Bronchial epithelial cell (primary cell): Measurements from ENCODE around the gene CD24. TPM values are rescaled to one million over a fixed set of nuclear protein-coding genes. Genes with fewer than 3 reads are reported as not detected.

ENCODE experiments used
- DNase-seq: peaks from one replicate; pipeline ENCODE4 v3.0.0-alpha.2; 2010; ENCODE audit warnings: low read depth
- FAIRE-seq: peaks from 2 replicates; lab custom pipeline; 2011; peaks lifted over from hg19 to GRCh38; lab: Jason Lieb, UNC
- H3K27me3 ChIP-seq: 2 replicates; pipeline ENCODE4 v1.5.1; 2011; ENCODE audit warnings: low read length; ENCODE audit not compliant: control insufficient read depth, insufficient read depth
- H3K36me3 ChIP-seq: 2 replicates; pipeline ENCODE4 v1.5.1; 2011; ENCODE audit warnings: low read length; ENCODE audit not compliant: control insufficient read depth, insufficient read depth
- H3K4me3 ChIP-seq: 2 replicates; pipeline ENCODE4 v1.5.1; 2011; ENCODE audit warnings: mild to moderate bottlenecking, low read depth, low read length, control low read depth
- total RNA-seq: library from RNA; depleted of rRNA; stranded (reverse); fragments of >200 nt; gene quantifications from 2 replicates; pipeline ENCODE4 v1.2.1, GENCODE V29; 2014
- TF ChIP-seq, protein P1 (sequence below): IDR thresholded peaks from 2 replicates; pipeline ENCODE4 v1.5.1; 2011; ENCODE audit warnings: mild to moderate bottlenecking, moderate library complexity, low read length, control low read depth, inconsistent platforms; ENCODE audit not compliant: insufficient read depth, severe bottlenecking

Gene CD24
- total RNA-seq, 1 donor from 2014 or later, result 911 TPM

DNA sequence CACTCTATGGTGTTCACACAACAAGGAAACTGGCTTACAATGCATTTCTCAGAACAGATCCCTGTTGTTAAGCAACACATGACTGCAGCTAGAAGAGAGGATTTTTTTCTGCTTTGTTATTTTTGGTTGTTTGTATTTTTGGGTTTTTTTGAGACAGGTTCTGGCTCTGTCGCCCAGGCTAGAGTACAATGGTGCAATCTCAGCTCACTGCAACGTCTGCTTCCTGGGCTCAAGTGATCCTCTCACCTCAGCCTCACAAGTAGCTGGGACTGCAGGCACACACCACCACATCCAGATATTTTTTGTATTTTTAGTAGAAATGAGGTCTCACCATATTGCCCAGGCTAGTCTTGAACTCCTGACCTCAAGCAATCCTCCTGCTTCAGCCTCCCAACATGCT, 12.7 kb downstream of the CD24 start:
- no peaks in the 10 kb centered on the region for H3K27me3 ChIP-seq
- no peak overlapping the region for H3K4me3 ChIP-seq
- FAIRE-seq (no peak), DNase-seq (no peak)
- no peaks in the 10 kb centered on the region for H3K36me3 ChIP-seq
- TF ChIP-seq, protein P1, sequence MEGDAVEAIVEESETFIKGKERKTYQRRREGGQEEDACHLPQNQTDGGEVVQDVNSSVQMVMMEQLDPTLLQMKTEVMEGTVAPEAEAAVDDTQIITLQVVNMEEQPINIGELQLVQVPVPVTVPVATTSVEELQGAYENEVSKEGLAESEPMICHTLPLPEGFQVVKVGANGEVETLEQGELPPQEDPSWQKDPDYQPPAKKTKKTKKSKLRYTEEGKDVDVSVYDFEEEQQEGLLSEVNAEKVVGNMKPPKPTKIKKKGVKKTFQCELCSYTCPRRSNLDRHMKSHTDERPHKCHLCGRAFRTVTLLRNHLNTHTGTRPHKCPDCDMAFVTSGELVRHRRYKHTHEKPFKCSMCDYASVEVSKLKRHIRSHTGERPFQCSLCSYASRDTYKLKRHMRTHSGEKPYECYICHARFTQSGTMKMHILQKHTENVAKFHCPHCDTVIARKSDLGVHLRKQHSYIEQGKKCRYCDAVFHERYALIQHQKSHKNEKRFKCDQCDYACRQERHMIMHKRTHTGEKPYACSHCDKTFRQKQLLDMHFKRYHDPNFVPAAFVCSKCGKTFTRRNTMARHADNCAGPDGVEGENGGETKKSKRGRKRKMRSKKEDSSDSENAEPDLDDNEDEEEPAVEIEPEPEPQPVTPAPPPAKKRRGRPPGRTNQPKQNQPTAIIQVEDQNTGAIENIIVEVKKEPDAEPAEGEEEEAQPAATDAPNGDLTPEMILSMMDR, result no peak

DNA sequence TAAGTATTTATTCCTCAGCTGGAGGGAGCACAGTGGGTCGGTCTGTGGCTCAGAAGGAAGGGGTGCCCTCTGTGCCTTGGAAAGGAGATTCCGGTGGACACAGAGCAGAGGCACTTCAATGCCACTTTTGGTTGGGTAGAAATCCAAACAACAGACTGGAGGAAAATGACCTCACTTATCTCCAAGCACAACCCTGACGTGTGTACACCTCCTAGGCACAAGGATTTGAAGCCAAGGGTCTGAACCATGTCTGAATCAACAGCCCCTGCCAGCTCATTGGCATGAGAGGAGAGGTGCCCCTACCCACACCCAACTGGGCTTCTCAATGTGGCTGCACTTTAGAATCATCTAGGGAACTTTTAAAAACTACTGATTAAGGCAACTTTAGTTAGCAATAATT, 13.4 kb downstream of the CD24 start:
- Histone ChIP-seq H3K36me3 (no peaks in the 10 kb centered on the region), H3K27me3 (no peaks in the 10 kb centered on the region), H3K4me3 (no peak overlapping the region)
- no peak for FAIRE-seq
- no peak for DNase-seq
- TF ChIP-seq, protein P1, result no peak

DNA sequence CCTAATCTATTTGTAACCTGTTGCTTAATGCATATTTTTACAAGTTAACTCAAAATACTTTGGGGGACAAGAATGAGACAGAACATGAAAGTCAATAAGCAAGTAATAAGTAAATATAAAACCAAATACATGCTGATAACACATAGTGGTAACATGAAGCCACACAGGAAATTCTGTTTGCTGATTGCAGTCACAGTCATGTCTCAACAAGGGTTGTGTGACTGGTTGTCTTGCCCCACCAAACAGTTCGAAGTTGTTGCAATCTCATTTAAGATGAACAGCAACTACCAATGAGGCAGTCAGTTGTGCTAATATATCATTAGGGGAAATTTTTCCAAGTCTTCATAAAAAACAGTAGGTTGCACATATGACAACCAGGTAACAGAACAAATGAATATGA, 14.5 kb downstream of the CD24 start:
- Histone ChIP-seq H3K4me3 (no peak overlapping the region), H3K36me3 (no peaks in the 10 kb centered on the region), H3K27me3 (no peaks in the 10 kb centered on the region)
- FAIRE-seq (no peak), DNase-seq (peak; percentile 98)
- TF ChIP-seq, protein P1, result no peak

DNA sequence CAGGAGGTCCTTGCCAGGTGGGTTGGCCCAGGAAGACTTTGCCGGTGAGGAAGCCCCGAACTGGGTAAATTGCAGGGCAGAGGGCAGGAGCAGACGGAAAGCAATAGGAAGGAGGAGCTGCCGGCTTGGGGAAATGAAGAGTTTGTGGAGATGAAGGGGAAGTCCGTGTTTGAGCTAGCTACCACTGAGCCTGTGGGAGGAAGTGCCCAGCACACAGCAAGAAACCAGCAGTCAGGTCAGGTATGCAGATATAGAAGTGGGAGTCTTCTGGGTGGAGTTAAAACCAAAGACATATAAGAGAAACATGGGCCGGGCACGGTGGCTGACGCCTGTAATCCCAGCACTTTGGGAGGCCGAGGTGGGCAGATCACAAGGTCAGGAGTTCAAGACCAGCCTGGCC, 34.7 kb downstream of the CD24 start:
- DNase-seq (no peak), FAIRE-seq (no peak)
- TF ChIP-seq, protein P1, result no peak
- no peak overlapping the region for H3K4me3 ChIP-seq
- no peaks in the 10 kb centered on the region for H3K27me3 ChIP-seq
- no peaks in the 10 kb centered on the region for H3K36me3 ChIP-seq

DNA sequence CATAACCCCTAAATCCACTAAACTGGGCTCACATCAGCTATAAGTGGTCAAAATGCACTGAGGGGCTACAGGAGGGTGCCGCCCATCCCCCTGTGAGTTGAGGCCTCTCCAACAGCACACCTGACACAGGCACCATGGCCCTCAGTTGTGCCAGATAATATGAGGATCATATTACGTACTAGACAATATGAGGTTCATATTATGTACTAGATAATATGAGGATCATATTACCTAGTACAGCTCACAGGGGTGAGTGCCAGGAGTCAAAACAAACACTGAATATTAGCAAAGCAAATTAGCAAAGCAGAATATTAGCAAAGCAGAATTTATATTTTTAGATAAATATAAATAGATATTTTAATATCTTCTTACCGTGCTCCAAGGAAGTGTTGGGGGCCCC, 35.3 kb downstream of the CD24 start:
- H3K27me3 ChIP-seq, result no peaks in the 10 kb centered on the region
- no peak for FAIRE-seq
- H3K36me3 ChIP-seq, result no peaks in the 10 kb centered on the region
- peak; percentile 34 for DNase-seq
- TF ChIP-seq, protein P1, result no peak
- H3K4me3 ChIP-seq, result no peak overlapping the region
